GM18519 (cell line): Measurements from ENCODE around the gene SUSD4.

Experiments
- ATAC-seq: cut with Tn5 transposase; IDR thresholded peaks from one replicate; pipeline ENCODE4 v1.9.1; 2021; ENCODE audit warnings: mild to moderate bottlenecking, moderate library complexity; ENCODE audit not compliant: unreplicated experiment, low FRiP score

Gene SUSD4

GRCh38 chr1:223331301-223331700, 32.7 kb downstream of the SUSD4 start:
- ATAC-seq, result no peak

GRCh38 chr1:223330466-223330865, 33.5 kb downstream of the SUSD4 start:
- ATAC-seq, result no peak

- no peak for ATAC-seq
Measured at GRCh38 chr1:223329664-223330415, 34.1 kb downstream of the SUSD4 start.

- ATAC-seq, result no peak
Measured at GRCh38 chr1:223329252-223329651, 34.7 kb downstream of the SUSD4 start.

GRCh38 chr1:223328566-223328965, 35.4 kb downstream of the SUSD4 start:
- no peak for ATAC-seq

- ATAC-seq, result no peak
Measured at GRCh38 chr1:223326776-223327175, 37.2 kb downstream of the SUSD4 start.

GRCh38 chr1:223323491-223324484, 40.2 kb downstream of the SUSD4 start:
- ATAC-seq, result no peak

- no peak for ATAC-seq
Measured at GRCh38 chr1:223322868-223323267, 41.1 kb downstream of the SUSD4 start.

- ATAC-seq, result no peak
Measured at GRCh38 chr1:223320959-223321358, 43.0 kb downstream of the SUSD4 start.

- ATAC-seq, result no peak
Measured at GRCh38 chr1:223319905-223320580, 43.9 kb downstream of the SUSD4 start.

- ATAC-seq, result no peak
Measured at GRCh38 chr1:223319398-223319797, 44.6 kb downstream of the SUSD4 start.

- no peak for ATAC-seq
Measured at GRCh38 chr1:223316082-223316481, 47.9 kb downstream of the SUSD4 start.

- no peak for ATAC-seq
Measured at GRCh38 chr1:223315665-223316064, 48.3 kb downstream of the SUSD4 start.

GRCh38 chr1:223313415-223313754, 50.6 kb downstream of the SUSD4 start:
- no peak for ATAC-seq

- ATAC-seq, result no peak
Measured at GRCh38 chr1:223312705-223313414, 51.1 kb downstream of the SUSD4 start.

- no peak for ATAC-seq
Measured at GRCh38 chr1:223312273-223312672, 51.7 kb downstream of the SUSD4 start.

- no peak for ATAC-seq
Measured at GRCh38 chr1:223311826-223312225, 52.1 kb downstream of the SUSD4 start.

- ATAC-seq, result no peak
Measured at GRCh38 chr1:223308136-223308535, 55.8 kb downstream of the SUSD4 start.

- ATAC-seq, result no peak
Measured at GRCh38 chr1:223307544-223307943, 56.4 kb downstream of the SUSD4 start.

- ATAC-seq, result no peak
Measured at GRCh38 chr1:223304931-223305330, 59.0 kb downstream of the SUSD4 start.
